Esophagus muscularis mucosa (tissue), 4 donors: ENCODE results near the gene SLIT1. TPM values are rescaled to one million over a fixed set of nuclear protein-coding genes. Genes with fewer than 3 reads are reported as not detected.

Experiments
- DNase-seq: peaks from one replicate; pipeline ENCODE4 v3.0.0-alpha.2; 2017; ENCODE audit errors: extremely low spot score
- H3K27ac ChIP-seq, 4 donors: fragments of 200-600 bp; sonication (generic); replicated peaks in 1 of 4; 1 replicate in 3 of 4; 2 replicates in 1 of 4; pipeline ENCODE4 v1.5.1; 2016 to 2019; ENCODE audit warnings: mild to moderate bottlenecking in 1 of 4
- H3K27me3 ChIP-seq, 4 donors: fragments of 200-600 bp; sonication (generic); one replicate each; pipeline versions ENCODE4 v1.5.1 to v1.6.0; 2016 to 2019
- H3K36me3 ChIP-seq, 4 donors: fragments of 200-600 bp; sonication (generic); one replicate each; pipeline ENCODE4 v1.5.1; 2016 to 2019
- H3K4me1 ChIP-seq, 4 donors: fragments of 200-600 bp; sonication (generic); one replicate each; pipeline ENCODE4 v1.5.1; 2016 to 2019
- H3K4me3 ChIP-seq, 4 donors: fragments of 200-600 bp; sonication (generic); 1 replicate in 2 of 4; 2 replicates in 2 of 4; pipeline ENCODE4 v1.5.1; 2016 to 2019; ENCODE audit warnings: mild to moderate bottlenecking in 4 of 4, moderate library complexity in 1 of 4
- H3K9me3 ChIP-seq, 4 donors: fragments of 200-600 bp; sonication (generic); 1 replicate in 3 of 4; 2 replicates in 1 of 4; pipeline ENCODE4 v1.5.1; 2016 to 2019
- EP300 ChIP-seq: sonication (generic); formaldehyde crosslinking; IDR thresholded peaks from one replicate; pipeline ENCODE4 v1.6.1; 2017; ENCODE audit warnings: antibody characterized with exemption
- POLR2A ChIP-seq: fragments of 450-650 bp; IDR thresholded peaks from one replicate; pipeline ENCODE4 v1.6.1; 2017; ENCODE audit warnings: antibody characterized with exemption, moderate library complexity, mild to moderate bottlenecking, low read depth
- POLR2AphosphoS5 ChIP-seq, 2 donors: sonication (generic); formaldehyde crosslinking; IDR thresholded peaks; one replicate each; pipeline ENCODE4 v1.6.1; 2017; ENCODE audit warnings: antibody characterized with exemption in 2 of 2
- WGBS: methylation state at CpG from one replicate; pipeline ENCODE4 v1.1.5; 2018; 5-methylcytosine and 5-hydroxymethylcytosine counted together
- intact Hi-C: fragments of 100-400 bp; cut with DNase I; formaldehyde crosslinking; loops from one replicate; pipeline ENCODE4 v1.15.1; 2023
- total RNA-seq, 4 donors: library from RNA; depleted of rRNA; stranded (reverse); fragments of >200 nt; gene quantifications; one replicate each; pipeline versions ENCODE4 v1.1.0 to v1.2.1, GENCODE V29; 2016
- TF ChIP-seq, protein P1 (sequence below), 3 experiments: fragments of 200-600 bp in 2 of 3; fragments of 450-650 bp in 1 of 3; sonication (generic) in 2 of 3; IDR thresholded peaks; one replicate each; pipeline ENCODE4 v1.5.1; 2017 to 2019; ENCODE audit warnings: antibody characterized with exemption in 3 of 3, mild to moderate bottlenecking in 2 of 3, moderate library complexity in 1 of 3

The SLIT1 gene
- total RNA-seq, 4 donors from 2014 or later, result 0.13 to 0.42 (median 0.31) TPM

DNA sequence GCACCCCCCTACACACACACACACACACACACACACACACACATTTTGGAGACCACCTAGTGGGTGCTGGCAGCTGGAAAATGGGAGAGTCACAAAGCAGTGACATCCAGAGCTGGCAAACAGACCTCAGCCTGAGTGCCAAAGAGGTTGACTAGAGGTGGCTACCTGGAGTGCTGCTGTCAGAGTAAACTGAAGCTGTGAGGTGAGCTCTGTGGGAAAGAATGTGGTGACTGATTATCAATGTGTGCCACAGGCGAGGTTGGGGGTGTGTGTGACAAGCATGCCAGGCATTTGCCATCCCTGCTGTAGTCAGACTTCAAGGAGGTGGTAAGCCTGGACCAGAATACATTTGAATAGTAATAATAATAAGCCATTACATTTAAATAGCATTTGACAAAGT is 120.6 kb downstream of the SLIT1 start:
- peaks cover 0 to 24% (median 0%) of the 10 kb centered on the region in 4 donors for H3K27me3 ChIP-seq
- no peaks in the 10 kb centered on the region for H3K4me1 ChIP-seq
- no peaks in the 10 kb centered on the region for H3K36me3 ChIP-seq
- TF ChIP-seq POLR2AphosphoS5 (IDR thresholded peaks at IDR 0.05) (no peak), EP300 (no peak), POLR2A (no peak)
- TF ChIP-seq, protein P1, sequence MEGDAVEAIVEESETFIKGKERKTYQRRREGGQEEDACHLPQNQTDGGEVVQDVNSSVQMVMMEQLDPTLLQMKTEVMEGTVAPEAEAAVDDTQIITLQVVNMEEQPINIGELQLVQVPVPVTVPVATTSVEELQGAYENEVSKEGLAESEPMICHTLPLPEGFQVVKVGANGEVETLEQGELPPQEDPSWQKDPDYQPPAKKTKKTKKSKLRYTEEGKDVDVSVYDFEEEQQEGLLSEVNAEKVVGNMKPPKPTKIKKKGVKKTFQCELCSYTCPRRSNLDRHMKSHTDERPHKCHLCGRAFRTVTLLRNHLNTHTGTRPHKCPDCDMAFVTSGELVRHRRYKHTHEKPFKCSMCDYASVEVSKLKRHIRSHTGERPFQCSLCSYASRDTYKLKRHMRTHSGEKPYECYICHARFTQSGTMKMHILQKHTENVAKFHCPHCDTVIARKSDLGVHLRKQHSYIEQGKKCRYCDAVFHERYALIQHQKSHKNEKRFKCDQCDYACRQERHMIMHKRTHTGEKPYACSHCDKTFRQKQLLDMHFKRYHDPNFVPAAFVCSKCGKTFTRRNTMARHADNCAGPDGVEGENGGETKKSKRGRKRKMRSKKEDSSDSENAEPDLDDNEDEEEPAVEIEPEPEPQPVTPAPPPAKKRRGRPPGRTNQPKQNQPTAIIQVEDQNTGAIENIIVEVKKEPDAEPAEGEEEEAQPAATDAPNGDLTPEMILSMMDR (IDR thresholded peaks at IDR 0.05), result no peak
- intact Hi-C loops, result no loop called here
- no peaks in the 10 kb centered on the region for H3K9me3 ChIP-seq
- DNase-seq, result no peak
- 76% methylated on average over 1 of the region's 1 CpG for WGBS
- no peak overlapping the region for H3K4me3 ChIP-seq
- no peak overlapping the region for H3K27ac ChIP-seq

DNA sequence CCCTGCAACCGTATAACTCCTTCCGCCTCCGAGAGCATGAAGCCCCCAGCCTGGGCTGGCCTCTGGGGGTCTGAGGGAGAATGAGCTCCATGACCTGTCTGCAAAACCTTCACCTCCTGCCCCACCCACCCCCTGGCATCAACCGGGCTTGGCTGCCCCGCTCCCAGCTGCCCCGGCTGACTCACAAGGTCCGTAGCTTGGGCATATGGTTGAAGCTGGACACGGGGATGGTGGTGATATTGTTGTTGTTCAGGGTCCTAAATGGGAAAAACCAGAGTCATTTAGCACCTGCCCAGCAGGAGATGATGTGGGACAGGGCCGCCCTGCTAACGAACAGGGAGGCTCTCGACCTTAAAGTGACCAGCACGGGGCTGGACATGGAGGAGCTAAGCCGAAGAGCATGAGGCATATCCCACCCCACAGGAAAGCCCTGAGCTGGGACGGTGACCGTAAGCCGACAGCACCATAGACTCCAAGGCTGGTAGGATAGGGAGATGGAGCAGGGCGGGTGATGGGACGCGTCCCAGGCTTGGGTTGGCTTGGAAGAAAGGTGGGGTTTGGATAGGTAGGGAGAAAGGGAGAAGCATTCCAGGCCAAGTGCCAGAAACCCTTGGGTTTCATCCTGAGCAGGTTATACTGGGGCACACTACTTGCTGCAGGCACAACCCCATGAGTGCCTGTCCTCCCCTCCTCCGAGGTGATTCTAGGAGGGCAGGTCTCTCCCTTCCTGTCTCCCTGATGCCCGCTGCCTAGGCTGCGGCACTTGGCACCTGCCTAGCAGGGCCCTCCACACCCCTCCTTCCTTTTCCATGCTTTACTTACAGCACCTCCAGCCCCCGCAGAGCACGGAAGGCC is 121.5 kb downstream of the SLIT1 start:
- H3K27ac ChIP-seq, result no peak overlapping the region
- H3K27me3 ChIP-seq, result peaks cover 0 to 24% (median 0%) of the 10 kb centered on the region in 4 donors
- no peak for DNase-seq
- H3K36me3 ChIP-seq, result no peaks in the 10 kb centered on the region
- no peaks in the 10 kb centered on the region for H3K4me1 ChIP-seq
- WGBS, result 88% methylated on average over 24 of the region's 24 CpGs
- H3K9me3 ChIP-seq, result no peaks in the 10 kb centered on the region
- intact Hi-C loops, result no loop called here
- no peak for TF ChIP-seq EP300
- TF ChIP-seq, protein P1 (IDR thresholded peaks at IDR 0.05), result no peak
- TF ChIP-seq POLR2AphosphoS5 (IDR thresholded peaks at IDR 0.05), result no peak
- TF ChIP-seq POLR2A, result no peak
- no peak overlapping the region for H3K4me3 ChIP-seq

DNA sequence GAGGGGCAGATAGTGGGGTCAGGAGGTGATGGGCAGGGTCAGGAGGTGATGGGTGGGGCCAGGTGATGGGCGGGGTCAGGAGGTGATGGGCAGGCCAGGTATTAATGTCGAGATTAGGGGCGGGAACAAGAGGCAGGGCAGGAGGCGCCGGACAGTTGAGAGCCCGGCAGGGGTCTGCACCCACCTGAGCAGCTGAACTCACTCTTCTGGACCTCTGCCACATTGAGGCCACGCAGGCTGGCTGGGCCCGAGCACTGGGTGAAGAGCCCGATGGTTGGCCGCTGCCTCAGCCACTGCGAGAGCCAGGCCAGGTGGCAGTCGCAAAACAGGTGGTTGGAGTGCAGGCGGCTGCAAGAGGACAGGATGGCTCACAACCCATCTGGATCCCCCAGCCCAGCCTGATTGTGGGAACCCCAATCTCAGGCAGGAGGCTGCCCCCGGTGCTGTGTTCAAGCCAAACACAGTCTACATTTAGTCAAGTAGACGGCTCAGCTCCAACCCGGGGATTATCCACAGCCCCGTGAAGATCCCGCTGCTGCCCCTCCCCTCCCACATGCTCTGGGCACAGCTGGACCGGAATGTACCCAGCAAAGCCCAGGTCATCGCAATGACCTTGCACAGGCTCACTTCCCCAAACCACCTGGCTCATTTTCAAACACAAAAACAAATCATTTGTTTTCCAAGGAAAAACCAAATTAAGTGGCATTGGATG is 122.3 kb downstream of the SLIT1 start:
- peaks cover 0 to 24% (median 0%) of the 10 kb centered on the region in 4 donors for H3K27me3 ChIP-seq
- H3K9me3 ChIP-seq, result no peaks in the 10 kb centered on the region
- H3K36me3 ChIP-seq, result no peaks in the 10 kb centered on the region
- 74% methylated on average over 11 of the region's 20 CpGs for WGBS
- H3K4me1 ChIP-seq, result peaks cover 0 to 8% (median 0%) of the 10 kb centered on the region in 4 donors
- intact Hi-C loops, result no loop called here
- TF ChIP-seq POLR2A (no peak), POLR2AphosphoS5 (IDR thresholded peaks at IDR 0.05) (no peak), EP300 (no peak)
- TF ChIP-seq, protein P1 (IDR thresholded peaks at IDR 0.05), result no peak
- H3K27ac ChIP-seq, result no peak overlapping the region
- no peak for DNase-seq
- H3K4me3 ChIP-seq, result no peak overlapping the region

DNA sequence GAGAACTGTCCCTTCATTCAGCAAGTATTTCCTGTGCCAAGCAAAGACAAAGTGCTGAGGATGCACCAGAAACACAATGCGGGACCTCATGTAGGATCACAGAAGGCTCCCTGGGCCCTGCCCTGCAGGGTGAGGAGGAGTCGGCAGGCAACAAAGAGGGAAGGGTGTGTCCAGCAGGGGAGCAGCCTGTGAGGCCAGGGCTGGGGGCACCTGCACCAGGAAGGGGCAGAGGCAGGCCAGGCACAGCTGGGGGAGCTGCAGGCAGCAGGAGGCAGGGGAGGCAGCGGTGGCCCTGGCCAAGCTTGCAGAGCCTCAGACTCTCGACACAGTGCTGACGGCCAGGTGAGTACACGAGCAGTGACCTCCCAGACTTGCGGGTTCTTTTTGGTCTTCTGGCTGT is 123.3 kb downstream of the SLIT1 start:
- Histone ChIP-seq H3K36me3 (no peaks in the 10 kb centered on the region), H3K27ac (no peak overlapping the region), H3K9me3 (no peaks in the 10 kb centered on the region), H3K4me3 (no peak overlapping the region), H3K4me1 (peaks cover 0 to 10% (median 0%) of the 10 kb centered on the region in 4 donors), H3K27me3 (peaks cover 0 to 17% (median 0%) of the 10 kb centered on the region in 4 donors)
- DNase-seq, result no peak
- intact Hi-C loops, result no loop called here
- WGBS, result 93% methylated on average over 7 of the region's 7 CpGs
- TF ChIP-seq POLR2A, result no peak
- TF ChIP-seq, protein P1 (IDR thresholded peaks at IDR 0.05), result no peak
- TF ChIP-seq POLR2AphosphoS5 (IDR thresholded peaks at IDR 0.05), result no peak
- TF ChIP-seq EP300, result no peak
